H1 (cell line): ENCODE data around the gene CDKL1. TPM values are rescaled to one million over a fixed set of nuclear protein-coding genes. Genes with fewer than 3 reads are reported as not detected.

Source experiments
- CHD7 ChIP-seq: fragments of 300-600 bp; sonication (generic); IDR thresholded peaks from 2 replicates; pipeline ENCODE4 v1.7.1; 2012; ENCODE audit warnings: low read length, moderate library complexity, mild to moderate bottlenecking, inconsistent platforms; ENCODE audit not compliant: insufficient replicate concordance
- EP300 ChIP-seq, 2 experiments: IDR thresholded peaks; 1 replicate in 1 of 2; 2 replicates in 1 of 2; pipeline ENCODE4 v1.6.1; 2011 to 2012; ENCODE audit warnings: low read depth in 2 of 2, low read length in 2 of 2, mild to moderate bottlenecking in 2 of 2, borderline replicate concordance in 1 of 2, inconsistent platforms in 1 of 2, moderate library complexity in 1 of 2
- KDM4A ChIP-seq: IDR thresholded peaks from one replicate; pipeline ENCODE4 v1.7.1; 2012; ENCODE audit warnings: low read depth, mild to moderate bottlenecking, moderate library complexity, low read length, inconsistent platforms; ENCODE audit not compliant: severe bottlenecking
- KDM5A ChIP-seq: fragments of 200-600 bp; IDR thresholded peaks from 2 replicates; pipeline ENCODE4 v1.7.1; 2012; ENCODE audit warnings: mild to moderate bottlenecking, low read length, inconsistent platforms, mixed read lengths
- PHF8 ChIP-seq: fragments of 200-600 bp; sonication (generic); conservative IDR thresholded peaks from 2 replicates; pipeline ENCODE4 v1.7.1; 2012; ENCODE audit warnings: low read depth, mild to moderate bottlenecking, inconsistent platforms, low read length, moderate library complexity
- POLR2A ChIP-seq, 2 experiments: IDR thresholded peaks; 1 replicate in 1 of 2; 2 replicates in 1 of 2; pipeline ENCODE4 v1.6.1; 2011; ENCODE audit warnings: low read depth in 2 of 2, low read length in 2 of 2, mild to moderate bottlenecking in 2 of 2; ENCODE audit errors: control extremely low read depth in 1 of 2
- POLR2AphosphoS5 ChIP-seq: IDR thresholded peaks from 2 replicates; pipeline ENCODE4 v1.6.1; 2011; ENCODE audit warnings: low read depth, low read length
- RFX5 ChIP-seq: IDR thresholded peaks from 2 replicates; pipeline ENCODE4 v1.6.1; 2011; ENCODE audit warnings: low read depth, low read length, improper control_type of control experiment, borderline replicate concordance
- SAP30 ChIP-seq: fragments of 300-600 bp; sonication (generic); IDR thresholded peaks from 2 replicates; pipeline ENCODE4 v1.7.1; 2012; ENCODE audit warnings: low read length, moderate library complexity, mild to moderate bottlenecking, inconsistent platforms; ENCODE audit not compliant: insufficient read depth, insufficient replicate concordance
- SIN3A ChIP-seq, 2 experiments: IDR thresholded peaks in 1 of 2; conservative IDR thresholded peaks in 1 of 2; 2 replicates each; pipeline ENCODE4 v1.6.1; 2011 to 2012; ENCODE audit warnings: low read length in 2 of 2, improper control_type of control experiment in 1 of 2, low read depth in 1 of 2, mild to moderate bottlenecking in 1 of 2
- SIRT6 ChIP-seq: IDR thresholded peaks from one replicate; pipeline ENCODE4 v1.7.1; 2012; ENCODE audit warnings: low read length, inconsistent platforms
- SIX5 ChIP-seq: IDR thresholded peaks from 2 replicates; pipeline ENCODE4 v1.6.1; 2011; ENCODE audit warnings: mild to moderate bottlenecking, low read depth, low read length
- polyA plus RNA-seq, 7 experiments: library from polyadenylated mRNA; depleted of rRNA in 3 of 7; stranded (reverse) in 5 of 7; unstranded in 2 of 7; fragments of >200 nt in 5 of 7; fragments of 200-250 nt in 2 of 7; gene quantifications; 1 replicate in 5 of 7; 2 replicates in 1 of 7; 4 replicates in 1 of 7; pipeline versions ENCODE4 v1.2.1 to v1.2.3, GENCODE V29; 2011 to 2013; ENCODE audit warnings: missing spikeins in 2 of 7, mixed read lengths in 2 of 7
- total RNA-seq: library from RNA; stranded (reverse); fragmentation: NEBNext Ultra II Directional; extraction: Animal tissue kit (Norgen Biotek cat#: 25700); gene quantifications from 2 replicates; pipeline ENCODE4 v1.2.1, GENCODE V29; 2021

Gene CDKL1
- total and polyA plus RNA-seq, 2 of the 8 experiments (the other 6 are each of a cell fraction or from before 2014, with no cell fraction given), result 1.2 to 2.2 TPM

GRCh38 chr14:50312734-50313054 is 84.0 kb downstream of the CDKL1 start (continued):
- TF ChIP-seq CHD7 (no peak), SIN3A (conservative IDR thresholded peaks at IDR 0.05 in 1 of 2, IDR thresholded peaks at IDR 0.05 in 1 of 2; ENCODE audit: low read depth in 1 of 2, low read length in 2 of 2) (peak in 1 of 2 experiments; percentile 59; a peak in 2 of 4 replicates), POLR2A (IDR thresholded peaks at IDR 0.05; ENCODE audit: control extremely low read depth in 1 of 2, low read depth in 2 of 2, low read length in 2 of 2) (peak in 1 of 2 experiments; percentile 56; a peak in 2 of 3 replicates), SAP30 (no peak), PHF8 (no peak; the same call in 1 of the 2 replicates), SIX5 (no peak), RFX5 (no peak), SIRT6 (no peak), POLR2AphosphoS5 (no peak), KDM4A (no peak), EP300 (IDR thresholded peaks at IDR 0.05; ENCODE audit: borderline replicate concordance in 1 of 2, low read depth in 2 of 2, low read length in 2 of 2) (no peak), KDM5A (no peak)
